RPMI8226 (cell line): ENCODE data around the gene GGT6.

Experiments used
- DNase-seq: peaks from one replicate; pipeline ENCODE4 v3.0.0-alpha.2; 2015

GGT6 gene

GRCh38 chr17:4519361-4519788 lies 41.0 kb downstream of the GGT6 start:
- DNase-seq = no peak

GRCh38 chr17:4518901-4519300 lies 41.5 kb downstream of the GGT6 start:
- DNase-seq = no peak

- no peak for DNase-seq
Observed at GRCh38 chr17:4516735-4517134, 43.6 kb downstream of the GGT6 start.

- DNase-seq = peak; percentile 74
Observed at GRCh38 chr17:4515501-4515900, 44.9 kb downstream of the GGT6 start.

GRCh38 chr17:4514779-4515178 lies 45.6 kb downstream of the GGT6 start:
- DNase-seq = no peak

GRCh38 chr17:4514206-4514605 lies 46.2 kb downstream of the GGT6 start:
- DNase-seq = no peak

GRCh38 chr17:4513113-4514032 lies 47.0 kb downstream of the GGT6 start:
- no peak for DNase-seq

GRCh38 chr17:4512156-4513112 lies 47.9 kb downstream of the GGT6 start:
- DNase-seq = no peak

- no peak for DNase-seq
Observed at GRCh38 chr17:4511199-4511932, 49.0 kb downstream of the GGT6 start.

GRCh38 chr17:4510618-4510941 lies 49.8 kb downstream of the GGT6 start:
- no peak for DNase-seq

- DNase-seq = no peak
Observed at GRCh38 chr17:4509923-4510617, 50.3 kb downstream of the GGT6 start.

- peak; percentile 55 for DNase-seq
Observed at GRCh38 chr17:4509401-4509800, 51.0 kb downstream of the GGT6 start.

GRCh38 chr17:4508207-4508606 lies 52.2 kb downstream of the GGT6 start:
- no peak for DNase-seq

- no peak for DNase-seq
Observed at GRCh38 chr17:4507361-4508111, 52.8 kb downstream of the GGT6 start.
